NT2/D1 (cell line): ENCODE results near the gene ISX.

Experiments
- YY1 ChIP-seq: IDR thresholded peaks from 2 replicates; pipeline ENCODE4 v1.6.1; 2011; ENCODE audit not compliant: insufficient read length, insufficient read depth
- ZNF274 ChIP-seq: IDR thresholded peaks from 2 replicates; pipeline ENCODE4 v1.6.1; 2011; ENCODE audit warnings: mild to moderate bottlenecking, low read depth, low read length

DNA sequence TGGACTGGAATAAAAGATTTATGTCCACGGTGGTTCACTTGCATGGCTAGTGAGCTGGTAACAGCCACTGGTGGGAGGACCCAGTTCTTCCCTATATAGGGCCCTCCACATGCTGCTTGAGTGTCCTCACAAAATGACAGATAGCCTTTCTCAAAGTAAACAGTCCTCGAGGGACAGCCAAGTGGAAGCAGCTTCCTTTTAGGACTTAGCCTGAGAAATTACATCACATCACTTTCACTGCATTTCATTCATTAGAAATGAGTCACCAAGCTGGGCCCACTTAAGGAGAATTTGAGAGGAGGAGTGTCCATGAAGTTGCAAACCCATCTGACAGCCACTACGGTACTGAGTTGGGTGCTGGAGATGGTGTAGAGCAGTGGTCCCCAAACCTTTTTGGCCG lies 7.0 kb downstream of the ISX start:
- TF ChIP-seq ZNF274 = no peak
- TF ChIP-seq YY1 = no peak
